ENCODE measurements around the gene BTAF1. TPM values are rescaled to one million over a fixed set of nuclear protein-coding genes. Genes with fewer than 3 reads are reported as not detected.

BTAF1 gene
- polyA plus RNA-seq, 1 donor (not counting 4 experiments of a cell fraction or from before 2014, with no cell fraction given), result 42.9 TPM

GRCh38 chr10:91880310-91880709 lies 43.3 kb upstream of the BTAF1 start:
- H3K4me1 ChIP-seq (ENCODE audit: control insufficient read depth, extremely low read depth, insufficient read depth, low read length), result peaks cover 31% of the 10 kb centered on the region
- peak; percentile 46 for DNase-seq (ENCODE audit: low read depth, low spot score)
- dilution Hi-C loops (cut with MboI; ENCODE audit: extremely low pct_ligation_motif_present, low sequenced_read_pairs), result no loop called here

GRCh38 chr10:91883549-91884444 lies 39.8 kb upstream of the BTAF1 start:
- no peaks in the 10 kb centered on the region for H3K36me3 ChIP-seq (ENCODE audit: control insufficient read depth in 2 of 2, extremely low read depth in 1 of 2, insufficient read depth in 2 of 2, low read length in 2 of 2)
- TF ChIP-seq EZH2 (IDR thresholded peaks at IDR 0.05; ENCODE audit: low read length), result no peak
- no peak for TF ChIP-seq CTCF (optimal IDR thresholded peaks at IDR 0.05 in 1 of 3, IDR thresholded peaks at IDR 0.05 in 1 of 3, conservative IDR thresholded peaks at IDR 0.05 in 1 of 3; ENCODE audit: extremely low read depth in 1 of 3, insufficient read depth in 2 of 3, low read length in 3 of 3)
- H3K27ac ChIP-seq (ENCODE audit: control insufficient read depth, insufficient read depth, low read length), result no peak overlapping the region
- dilution Hi-C loops (cut with MboI; ENCODE audit: extremely low pct_ligation_motif_present, low sequenced_read_pairs), result no loop called here
- peak overlapping the region; percentile 80 for H2AFZ ChIP-seq (ENCODE audit: control insufficient read depth, low read length)
- H3K79me2 ChIP-seq (ENCODE audit: control insufficient read depth, insufficient read depth, low read length), result no peaks in the 10 kb centered on the region
- H3K9me3 ChIP-seq (ENCODE audit: control insufficient read depth, low read depth, low read length), result no peaks in the 10 kb centered on the region
- no peak for DNase-seq (ENCODE audit: low read depth, low spot score)
- FAIRE-seq, result peak; percentile 66
- H3K4me1 ChIP-seq (ENCODE audit: control insufficient read depth, extremely low read depth, insufficient read depth, low read length), result peaks cover 43% of the 10 kb centered on the region
- peak overlapping the region in 1 of 3 experiments; percentile 26 for H3K4me3 ChIP-seq (ENCODE audit: control insufficient read depth in 2 of 3, extremely low read depth in 1 of 3, insufficient read depth in 2 of 3, low read depth in 1 of 3, low read length in 3 of 3)
- H3K9me1 ChIP-seq (ENCODE audit: control insufficient read depth, extremely low read depth, insufficient read depth, low read length), result no peaks in the 10 kb centered on the region
- no peak overlapping the region for H3K9ac ChIP-seq (ENCODE audit: control insufficient read depth, extremely low read depth, insufficient read depth, low read length)
- H3K27me3 ChIP-seq (ENCODE audit: control insufficient read depth, extremely low read depth, insufficient read depth, low read length), result no peaks in the 10 kb centered on the region
- peak overlapping the region; percentile 71 for H3K4me2 ChIP-seq (ENCODE audit: control insufficient read depth, extremely low read depth, insufficient read depth, low read depth, low read length)
- H4K20me1 ChIP-seq (ENCODE audit: control insufficient read depth, extremely low read depth, insufficient read depth, low read length), result no peaks in the 10 kb centered on the region

More at GRCh38 chr10:91880310-91880709, 43.3 kb upstream of the BTAF1 start:
- FAIRE-seq, result peak; percentile 96
- H3K79me2 ChIP-seq (ENCODE audit: control insufficient read depth, insufficient read depth, low read length), result no peaks in the 10 kb centered on the region
- no peak overlapping the region for H3K27ac ChIP-seq (ENCODE audit: control insufficient read depth, insufficient read depth, low read length)
- no peaks in the 10 kb centered on the region for H3K9me3 ChIP-seq (ENCODE audit: control insufficient read depth, low read depth, low read length)
- no peak overlapping the region for H3K9ac ChIP-seq (ENCODE audit: control insufficient read depth, extremely low read depth, insufficient read depth, low read length)
- H3K27me3 ChIP-seq (ENCODE audit: control insufficient read depth, extremely low read depth, insufficient read depth, low read length), result no peaks in the 10 kb centered on the region
- H3K4me3 ChIP-seq (ENCODE audit: control insufficient read depth in 2 of 3, extremely low read depth in 1 of 3, insufficient read depth in 2 of 3, low read depth in 1 of 3, low read length in 3 of 3), result no peak overlapping the region
- no peaks in the 10 kb centered on the region for H3K36me3 ChIP-seq (ENCODE audit: control insufficient read depth in 2 of 2, extremely low read depth in 1 of 2, insufficient read depth in 2 of 2, low read length in 2 of 2)
- H3K9me1 ChIP-seq (ENCODE audit: control insufficient read depth, extremely low read depth, insufficient read depth, low read length), result no peaks in the 10 kb centered on the region
- H3K4me2 ChIP-seq (ENCODE audit: control insufficient read depth, extremely low read depth, insufficient read depth, low read depth, low read length), result peak overlapping the region; percentile 52
- H2AFZ ChIP-seq (ENCODE audit: control insufficient read depth, low read length), result peak overlapping the region; percentile 64
- H4K20me1 ChIP-seq (ENCODE audit: control insufficient read depth, extremely low read depth, insufficient read depth, low read length), result no peaks in the 10 kb centered on the region
- TF ChIP-seq CTCF (optimal IDR thresholded peaks at IDR 0.05 in 1 of 3, IDR thresholded peaks at IDR 0.05 in 1 of 3, conservative IDR thresholded peaks at IDR 0.05 in 1 of 3; ENCODE audit: extremely low read depth in 1 of 3, insufficient read depth in 2 of 3, low read length in 3 of 3) (peak; percentile 21 to 29 (median 23)), EZH2 (IDR thresholded peaks at IDR 0.05; ENCODE audit: low read length) (no peak)

All from keratinocyte (primary cell).